ENCODE results near the gene MKNK2.

Gene MKNK2

DNA sequence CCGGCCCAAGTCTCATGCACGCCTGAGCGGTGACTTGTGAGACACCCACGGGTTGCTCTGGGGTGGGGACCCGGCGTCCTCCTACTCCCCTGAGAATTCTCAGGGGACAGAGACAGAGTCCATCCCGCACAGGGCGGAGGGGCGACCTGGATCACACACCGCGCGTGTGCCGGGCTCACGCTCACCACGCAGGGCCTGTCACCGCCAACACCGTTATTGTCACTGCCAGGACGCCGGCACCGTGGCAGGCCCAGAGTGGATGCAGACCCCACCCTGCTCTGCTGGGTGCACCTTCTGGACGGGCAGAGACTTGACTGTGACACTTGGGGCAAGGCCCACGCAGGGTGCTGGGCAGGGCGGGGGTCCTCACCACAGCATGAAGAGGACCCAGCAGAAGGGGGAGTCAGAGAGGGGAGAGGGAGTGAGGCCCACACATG lies 28.8 kb upstream of the MKNK2 start:
- DNase-seq: no peak

DNA sequence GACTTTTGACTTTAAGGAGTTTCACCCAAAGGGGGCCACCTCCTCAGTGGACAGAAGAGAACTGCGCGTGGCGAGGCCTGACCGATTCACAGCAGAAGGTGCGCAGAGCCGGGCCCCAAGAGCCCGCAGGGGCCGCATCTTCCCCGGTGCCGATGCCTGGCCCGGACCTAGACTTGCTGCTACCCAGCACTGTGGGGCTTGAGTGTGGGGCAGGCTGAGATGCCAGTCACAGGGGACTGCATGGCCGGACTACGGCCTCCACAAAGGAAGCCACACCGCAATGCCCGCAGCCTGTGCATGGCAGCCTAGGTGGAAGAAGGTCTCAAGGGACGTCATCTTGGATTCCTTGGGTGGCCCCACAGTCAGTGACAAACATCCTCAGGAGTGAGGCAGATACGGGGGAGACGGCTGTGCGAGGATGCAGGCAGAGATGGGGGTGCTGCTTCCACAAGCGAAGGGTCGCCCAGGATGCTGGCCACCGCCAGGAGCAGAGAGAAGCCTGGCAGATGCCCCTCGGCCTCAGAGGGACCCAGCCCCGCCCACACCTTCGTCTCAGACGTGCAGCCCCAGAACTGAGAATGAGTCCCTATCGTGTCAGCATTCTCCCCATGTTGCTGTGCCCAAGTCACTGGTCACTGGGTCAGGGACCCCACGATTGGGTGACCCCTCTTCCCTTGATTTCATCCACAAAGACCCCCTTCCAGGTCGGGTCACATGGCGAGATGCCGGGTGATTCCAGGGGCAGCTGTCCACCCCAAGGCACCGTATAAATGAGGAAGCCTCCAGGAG lies 28.2 kb upstream of the MKNK2 start:
- DNase-seq: no peak

DNA sequence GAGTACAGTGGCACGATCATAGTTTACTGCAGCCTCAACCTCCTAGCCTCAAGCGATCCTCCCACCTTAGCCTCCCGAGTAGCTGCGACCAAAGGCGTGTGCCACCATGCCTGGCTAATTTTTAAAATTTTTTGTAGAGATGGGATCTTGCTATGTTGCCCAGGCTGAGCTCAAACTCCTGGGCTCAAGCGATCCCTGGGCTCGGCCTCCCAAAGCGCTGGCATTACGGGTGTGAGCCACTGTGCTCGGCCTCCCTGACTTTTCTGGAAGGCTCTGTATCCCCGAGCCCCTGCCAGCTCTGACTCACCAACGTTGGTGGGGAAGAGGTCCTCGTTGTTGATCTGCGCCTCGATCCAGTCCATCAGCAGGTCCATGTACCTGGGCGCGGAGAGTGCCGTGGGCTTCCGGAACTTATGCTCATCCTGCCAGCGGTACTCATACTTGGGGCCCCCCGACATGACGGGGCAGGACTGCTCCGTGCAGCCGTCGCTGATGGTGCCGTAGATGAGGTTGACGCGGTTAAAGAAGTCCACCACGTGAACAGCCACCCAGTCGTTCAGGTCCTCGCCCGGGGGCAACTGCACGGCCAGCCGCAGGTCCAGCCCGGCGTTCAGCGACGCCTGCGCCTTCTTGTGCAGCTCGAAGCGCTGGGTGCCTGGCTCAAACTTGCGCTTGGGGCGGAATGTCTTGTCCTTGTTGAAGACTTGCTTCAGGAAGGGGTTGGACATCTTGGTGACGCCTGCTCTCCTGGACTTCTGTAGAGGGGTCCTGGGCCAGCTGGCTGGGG lies 27.0 kb upstream of the MKNK2 start:
- DNase-seq: no peak

DNA sequence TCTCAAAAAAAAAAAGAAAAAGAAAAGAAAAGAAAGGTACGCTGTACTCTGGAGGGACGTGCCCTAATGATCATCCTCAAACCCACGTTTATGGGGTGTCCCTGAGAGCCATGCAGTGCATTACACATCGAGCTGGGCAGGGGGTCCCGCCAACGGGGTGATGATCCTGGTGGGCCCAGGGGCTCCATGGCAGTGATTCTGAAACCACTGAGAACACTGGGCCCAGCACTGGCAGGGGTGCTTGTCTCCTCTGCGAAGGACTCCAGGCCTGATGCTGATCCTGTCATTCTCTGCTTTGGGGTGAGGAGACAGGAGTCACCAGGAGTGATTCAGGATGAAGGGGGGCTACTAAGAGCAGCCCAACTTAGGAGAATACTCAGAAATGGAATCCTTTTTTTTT lies 26.4 kb upstream of the MKNK2 start:
- DNase-seq: no peak

DNA sequence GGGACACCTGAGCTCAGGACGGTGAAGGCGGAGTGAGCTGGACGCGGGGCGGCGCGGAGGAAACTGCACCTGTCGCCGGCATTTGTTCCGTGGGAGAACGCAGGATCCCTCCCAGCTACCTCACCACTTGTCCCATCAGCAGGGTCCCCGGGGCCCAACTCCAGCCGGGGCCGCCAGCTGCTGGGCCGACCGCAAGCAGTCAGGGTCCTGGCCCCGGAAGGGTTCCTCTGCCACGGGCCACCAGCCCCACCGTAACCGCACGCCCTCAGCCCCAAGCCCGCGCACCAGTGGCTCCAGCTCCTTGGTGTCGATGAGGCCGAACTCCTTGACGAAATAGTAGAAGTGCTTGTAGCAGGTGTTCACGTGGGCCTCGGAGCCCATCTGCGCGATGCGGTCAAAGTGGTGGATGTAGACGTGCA lies 25.5 kb upstream of the MKNK2 start:
- DNase-seq: no peak

GRCh38 chr19:2072757-2073551 lies 21.9 kb upstream of the MKNK2 start:
- DNase-seq: no peak

DNA sequence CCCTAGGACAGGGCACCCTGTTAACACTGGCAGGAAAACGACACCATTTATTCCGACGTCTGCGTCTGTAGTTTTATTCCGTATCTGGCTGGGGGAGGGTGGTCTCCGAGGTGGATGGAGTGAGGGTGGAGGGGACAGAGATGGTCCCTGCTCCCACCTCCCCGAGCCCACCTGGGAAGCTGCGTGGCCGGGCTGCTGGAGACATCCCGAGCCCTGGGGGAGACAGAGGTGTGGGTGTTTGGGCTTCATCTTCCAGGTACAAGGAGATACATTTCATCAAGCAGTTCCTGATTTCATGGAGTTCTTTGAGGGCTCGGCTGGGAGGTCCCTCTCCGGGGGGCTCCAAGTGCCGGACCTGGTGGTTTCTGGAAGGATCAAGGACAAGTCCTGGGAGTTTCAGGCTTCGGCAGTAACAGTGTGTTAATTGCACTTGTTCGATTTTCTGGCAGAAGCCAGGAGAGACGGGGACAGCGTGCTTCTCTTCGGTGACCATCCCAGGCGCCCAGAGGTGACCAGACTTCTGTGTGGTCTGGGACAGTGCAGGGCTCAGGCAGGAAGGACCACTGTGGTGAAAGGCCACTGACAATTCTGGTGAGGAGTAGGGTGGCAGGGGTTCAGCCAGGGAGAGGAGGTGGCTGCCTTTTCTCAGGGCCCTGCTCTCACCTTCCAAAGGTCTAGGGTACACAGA lies 20.1 kb upstream of the MKNK2 start:
- DNase-seq: no peak

DNA sequence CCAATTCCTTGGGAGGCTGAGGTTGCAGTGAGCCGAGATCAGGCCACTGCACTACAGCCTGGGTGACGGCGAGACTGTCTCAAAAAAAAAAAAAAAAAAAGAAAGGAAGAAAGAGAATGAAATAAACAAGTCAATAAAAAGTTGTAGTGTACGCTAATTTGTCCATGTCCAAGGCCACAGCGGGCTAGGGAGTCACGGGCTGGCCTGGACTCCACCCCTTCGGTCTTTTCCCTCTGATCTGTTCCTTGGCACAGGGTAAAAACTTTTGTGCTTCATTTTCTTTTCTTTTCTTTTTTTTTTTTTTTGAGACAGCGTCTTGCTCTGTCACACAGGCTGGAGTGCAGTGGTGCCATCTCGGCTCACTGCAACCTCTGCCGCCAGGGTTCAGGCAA lies 19.4 kb upstream of the MKNK2 start:
- no peak for DNase-seq

GRCh38 chr19:2064788-2065524 lies 13.9 kb upstream of the MKNK2 start:
- DNase-seq: no peak

DNA sequence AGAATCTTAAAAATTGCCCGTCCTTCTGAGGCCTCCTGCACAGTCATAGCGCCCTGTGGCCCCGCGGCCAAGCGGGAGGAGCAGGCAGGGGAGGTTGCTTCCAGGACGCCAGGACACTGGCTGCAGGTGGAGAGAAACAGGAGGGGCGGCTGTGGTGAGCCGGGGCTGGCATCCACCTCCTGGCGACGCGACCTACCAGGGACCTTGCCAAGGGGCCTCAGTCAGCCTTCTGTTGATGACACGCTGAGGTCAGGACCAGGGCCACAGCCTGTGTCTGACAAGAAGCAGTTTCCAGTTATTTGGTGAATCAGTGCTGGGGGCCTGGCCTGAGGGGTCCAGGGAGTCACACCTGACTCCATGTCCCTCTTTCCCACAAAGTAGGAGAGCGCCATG lies 13.3 kb upstream of the MKNK2 start:
- DNase-seq: no peak

- DNase-seq: no peak
Measured at GRCh38 chr19:2063824-2064223, 12.8 kb upstream of the MKNK2 start.

- no peak for DNase-seq
Measured at GRCh38 chr19:2062770-2063169, 11.7 kb upstream of the MKNK2 start.

DNA sequence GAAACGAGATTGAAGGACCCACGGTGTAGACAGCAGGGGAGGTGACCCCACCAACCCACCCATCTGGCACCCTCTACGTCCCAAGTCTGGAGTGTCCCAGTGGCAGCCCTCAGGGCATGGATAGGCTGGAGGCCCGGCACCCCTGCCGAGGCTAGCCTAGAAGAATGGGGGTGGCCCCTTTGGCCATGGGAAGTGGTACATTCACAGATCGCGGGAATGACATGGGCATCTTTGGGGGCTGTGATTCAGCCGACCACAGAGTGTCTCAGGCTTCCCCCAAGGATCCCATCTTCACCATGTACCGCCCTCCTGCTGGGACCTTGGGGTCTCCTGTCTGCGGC lies 11.3 kb upstream of the MKNK2 start:
- DNase-seq: no peak

- DNase-seq: peak; percentile 99
Measured at GRCh38 chr19:2061495-2062388, 10.7 kb upstream of the MKNK2 start.

DNA sequence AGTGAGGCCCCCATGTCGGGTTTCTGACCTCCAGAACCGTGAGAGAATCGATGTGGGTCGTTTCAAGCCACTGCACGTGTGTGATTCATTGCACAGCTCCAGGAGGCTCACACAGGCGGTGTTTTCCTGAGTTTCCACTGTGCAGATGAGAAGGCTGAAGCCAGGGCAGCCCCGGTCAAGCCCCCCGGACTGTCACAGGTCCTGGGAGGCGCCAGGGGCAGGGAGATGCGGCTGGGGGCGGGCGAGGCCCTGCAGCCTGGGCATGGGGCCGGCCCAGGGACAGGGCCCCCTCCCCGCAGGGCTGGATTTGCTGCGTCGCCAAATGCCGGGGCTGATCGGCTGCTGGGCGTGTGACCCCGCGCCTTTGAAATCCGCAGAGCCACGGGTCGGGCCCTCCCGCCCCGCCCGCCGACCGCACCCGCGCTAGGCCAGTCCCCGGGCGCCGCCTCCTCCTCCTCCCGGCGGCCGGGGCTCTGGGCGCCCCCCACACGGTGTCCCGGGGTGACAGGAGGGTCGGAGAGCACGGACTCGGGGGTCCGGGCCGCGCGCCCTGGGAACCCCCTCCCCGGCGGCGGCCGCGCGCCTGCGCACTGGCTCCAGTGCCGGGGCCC lies 9.9 kb upstream of the MKNK2 start:
- DNase-seq: peak; percentile 36

- no peak for DNase-seq
Measured at GRCh38 chr19:2059422-2060201, 8.6 kb upstream of the MKNK2 start.

DNA sequence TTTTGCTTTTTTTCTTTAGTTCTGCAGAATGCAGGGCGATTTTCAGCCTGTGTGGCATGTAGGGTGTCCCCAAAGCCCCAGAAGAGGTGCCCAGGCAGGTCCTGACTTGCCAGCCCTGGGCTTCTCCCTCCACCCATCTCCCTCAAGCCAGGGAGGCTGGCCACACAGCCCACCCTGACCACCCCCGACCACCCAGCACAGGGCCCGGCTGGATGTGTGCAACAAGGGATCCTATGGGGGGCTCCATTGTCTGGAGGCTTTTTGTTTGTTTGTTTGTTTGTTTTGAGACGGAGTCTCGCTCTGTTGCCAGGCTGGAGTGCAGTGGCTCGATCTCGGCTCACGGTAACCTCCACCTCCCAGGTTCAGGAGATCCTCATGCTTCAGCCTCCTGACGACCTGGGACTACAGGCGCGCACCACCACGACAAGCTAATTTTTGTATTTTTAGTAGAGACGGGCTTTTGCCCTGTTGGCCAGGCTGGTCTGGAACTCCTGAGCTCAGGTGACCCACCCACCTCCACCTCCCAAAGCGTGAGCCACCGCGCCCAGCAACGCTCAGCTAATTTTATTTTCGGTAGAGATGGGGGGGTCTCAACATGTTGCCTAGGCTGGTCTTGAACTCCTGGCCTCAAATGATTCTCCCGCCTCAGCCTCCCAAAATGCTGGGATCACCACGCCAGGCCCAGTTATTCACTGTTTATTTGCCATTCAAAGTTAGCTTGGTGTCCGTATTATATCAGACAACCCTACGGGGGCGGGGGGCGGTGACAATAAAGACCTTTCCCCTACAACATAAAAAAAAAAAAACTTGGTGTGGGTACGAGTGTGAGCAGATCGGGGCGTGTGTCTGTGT lies 7.8 kb upstream of the MKNK2 start:
- DNase-seq: no peak

- DNase-seq: no peak
Measured at GRCh38 chr19:2057484-2058469, 6.7 kb upstream of the MKNK2 start.
